Measurements from ENCODE around the gene PSTPIP2. TPM values are rescaled to one million over a fixed set of nuclear protein-coding genes. Genes with fewer than 3 reads are reported as not detected.
A peak's percentile ranks its signal among the peaks of the same experiment; 100 is the strongest.

PSTPIP2 gene
- total RNA-seq, 1 donor, result 27.9 TPM

- no peaks in the 10 kb centered on the region for H3K9me3 ChIP-seq (ENCODE audit: low read depth, low read length)
- H3K4me1 ChIP-seq (ENCODE audit: insufficient read depth, low read length), result no peaks in the 10 kb centered on the region
- no peaks in the 10 kb centered on the region for H3K27me3 ChIP-seq (ENCODE audit: insufficient read depth, low read length)
- no peak overlapping the region for H3K4me3 ChIP-seq (ENCODE audit: low read length)
These were observed 7.3 kb upstream of the PSTPIP2 start for GRCh38 chr18:46079336-46079735.

GRCh38 chr18:46073474-46074331 is 1.6 kb upstream of the PSTPIP2 start:
- Histone ChIP-seq H3K27me3 (ENCODE audit: insufficient read depth, low read length) (no peaks in the 10 kb centered on the region), H3K4me3 (ENCODE audit: low read length) (no peak overlapping the region), H3K4me1 (ENCODE audit: insufficient read depth, low read length) (peaks cover 46% of the 10 kb centered on the region), H3K9me3 (ENCODE audit: low read depth, low read length) (no peaks in the 10 kb centered on the region)

- H3K4me1 ChIP-seq (ENCODE audit: insufficient read depth, low read length), result peaks cover 47% of the 10 kb centered on the region
- H3K4me3 ChIP-seq (ENCODE audit: low read length), result no peak overlapping the region
- H3K27me3 ChIP-seq (ENCODE audit: insufficient read depth, low read length), result no peaks in the 10 kb centered on the region
- no peaks in the 10 kb centered on the region for H3K9me3 ChIP-seq (ENCODE audit: low read depth, low read length)
These were observed 899 bp upstream of the PSTPIP2 start for GRCh38 chr18:46072959-46073358.

GRCh38 chr18:46072376-46072867 is 362 bp upstream of the PSTPIP2 start:
- Histone ChIP-seq H3K4me3 (ENCODE audit: low read length) (peak overlapping the region; percentile 78), H3K27me3 (ENCODE audit: insufficient read depth, low read length) (no peaks in the 10 kb centered on the region), H3K9me3 (ENCODE audit: low read depth, low read length) (no peaks in the 10 kb centered on the region), H3K4me1 (ENCODE audit: insufficient read depth, low read length) (peaks cover 47% of the 10 kb centered on the region)

- Histone ChIP-seq H3K4me1 (ENCODE audit: insufficient read depth, low read length) (peaks cover 47% of the 10 kb centered on the region), H3K4me3 (ENCODE audit: low read length) (peak overlapping the region; percentile 78), H3K9me3 (ENCODE audit: low read depth, low read length) (no peaks in the 10 kb centered on the region), H3K27me3 (ENCODE audit: insufficient read depth, low read length) (no peaks in the 10 kb centered on the region)
These were observed 1.0 kb downstream of the PSTPIP2 start for GRCh38 chr18:46070815-46071652.

GRCh38 chr18:46070232-46070631 is 1.8 kb downstream of the PSTPIP2 start:
- Histone ChIP-seq H3K4me3 (ENCODE audit: low read length) (peak overlapping the region; percentile 78), H3K27me3 (ENCODE audit: insufficient read depth, low read length) (no peaks in the 10 kb centered on the region), H3K9me3 (ENCODE audit: low read depth, low read length) (no peaks in the 10 kb centered on the region)

GRCh38 chr18:46069524-46069923 is 2.5 kb downstream of the PSTPIP2 start:
- H3K4me1 ChIP-seq (ENCODE audit: insufficient read depth, low read length), result peaks cover 47% of the 10 kb centered on the region

More at GRCh38 chr18:46070232-46070631, 1.8 kb downstream of the PSTPIP2 start:
- H3K4me1 ChIP-seq (ENCODE audit: insufficient read depth, low read length), result peaks cover 47% of the 10 kb centered on the region

GRCh38 chr18:46068763-46069162 is 3.3 kb downstream of the PSTPIP2 start:
- H3K4me3 ChIP-seq (ENCODE audit: low read length), result no peak overlapping the region
- H3K27me3 ChIP-seq (ENCODE audit: insufficient read depth, low read length), result no peaks in the 10 kb centered on the region
- H3K4me1 ChIP-seq (ENCODE audit: insufficient read depth, low read length), result peaks cover 47% of the 10 kb centered on the region
- H3K9me3 ChIP-seq (ENCODE audit: low read depth, low read length), result no peaks in the 10 kb centered on the region

More at GRCh38 chr18:46069524-46069923, 2.5 kb downstream of the PSTPIP2 start:
- Histone ChIP-seq H3K9me3 (ENCODE audit: low read depth, low read length) (no peaks in the 10 kb centered on the region), H3K4me3 (ENCODE audit: low read length) (no peak overlapping the region), H3K27me3 (ENCODE audit: insufficient read depth, low read length) (no peaks in the 10 kb centered on the region)

- Histone ChIP-seq H3K27me3 (ENCODE audit: insufficient read depth, low read length) (no peaks in the 10 kb centered on the region), H3K4me1 (ENCODE audit: insufficient read depth, low read length) (peaks cover 35% of the 10 kb centered on the region), H3K4me3 (ENCODE audit: low read length) (no peak overlapping the region), H3K9me3 (ENCODE audit: low read depth, low read length) (no peaks in the 10 kb centered on the region)
These were observed 4.5 kb downstream of the PSTPIP2 start for GRCh38 chr18:46067438-46068007.

GRCh38 chr18:46062781-46063180 is 9.3 kb downstream of the PSTPIP2 start:
- Histone ChIP-seq H3K4me1 (ENCODE audit: insufficient read depth, low read length) (peaks cover 12% of the 10 kb centered on the region), H3K27me3 (ENCODE audit: insufficient read depth, low read length) (no peaks in the 10 kb centered on the region), H3K4me3 (ENCODE audit: low read length) (no peak overlapping the region), H3K9me3 (ENCODE audit: low read depth, low read length) (no peaks in the 10 kb centered on the region)

GRCh38 chr18:46061796-46062195 is 10.3 kb downstream of the PSTPIP2 start:
- Histone ChIP-seq H3K4me3 (ENCODE audit: low read length) (no peak overlapping the region), H3K9me3 (ENCODE audit: low read depth, low read length) (no peaks in the 10 kb centered on the region), H3K27me3 (ENCODE audit: insufficient read depth, low read length) (no peaks in the 10 kb centered on the region), H3K4me1 (ENCODE audit: insufficient read depth, low read length) (peaks cover 12% of the 10 kb centered on the region)

- H3K9me3 ChIP-seq (ENCODE audit: low read depth, low read length), result no peaks in the 10 kb centered on the region
- H3K27me3 ChIP-seq (ENCODE audit: insufficient read depth, low read length), result no peaks in the 10 kb centered on the region
- peaks cover 14% of the 10 kb centered on the region for H3K4me1 ChIP-seq (ENCODE audit: insufficient read depth, low read length)
- no peak overlapping the region for H3K4me3 ChIP-seq (ENCODE audit: low read length)
These were observed 10.7 kb downstream of the PSTPIP2 start for GRCh38 chr18:46061387-46061786.

GRCh38 chr18:46060359-46060841 is 11.7 kb downstream of the PSTPIP2 start:
- Histone ChIP-seq H3K9me3 (ENCODE audit: low read depth, low read length) (no peaks in the 10 kb centered on the region), H3K27me3 (ENCODE audit: insufficient read depth, low read length) (no peaks in the 10 kb centered on the region), H3K4me1 (ENCODE audit: insufficient read depth, low read length) (peaks cover 24% of the 10 kb centered on the region), H3K4me3 (ENCODE audit: low read length) (no peak overlapping the region)

- Histone ChIP-seq H3K4me1 (ENCODE audit: insufficient read depth, low read length) (peaks cover 35% of the 10 kb centered on the region), H3K9me3 (ENCODE audit: low read depth, low read length) (no peaks in the 10 kb centered on the region), H3K4me3 (ENCODE audit: low read length) (no peak overlapping the region), H3K27me3 (ENCODE audit: insufficient read depth, low read length) (no peaks in the 10 kb centered on the region)
These were observed 16.2 kb downstream of the PSTPIP2 start for GRCh38 chr18:46055838-46056230.

Data from mononuclear cell (primary cell).